H1 (cell line): ENCODE results near the gene RND3. TPM values are rescaled to one million over a fixed set of nuclear protein-coding genes. Genes with fewer than 3 reads are reported as not detected.

ENCODE experiments used
- CTCF ChIA-PET: fragments of 300-600 bp; sonication (Branson Sonifier 250); formaldehyde crosslinking; loops from one replicate; lab custom pipeline; 2021; ENCODE audit not compliant: partially characterized antibody; lab: Charles Lee
- POLR2A ChIA-PET: fragments of 300-600 bp; sonication (Branson Sonifier 250); formaldehyde crosslinking; loops from one replicate; lab custom pipeline; 2021; ENCODE audit warnings: inconsistent platforms; ENCODE audit not compliant: partially characterized antibody; lab: Charles Lee
- DNase-seq, 2 experiments: peaks; one replicate each; pipeline versions ENCODE4 v3.0.0 to v3.0.0-alpha.2; 2010 to 2022; ENCODE audit warnings: low spot score in 2 of 2, low read depth in 1 of 2, mixed read lengths in 1 of 2
- FAIRE-seq: peaks from 2 replicates; lab custom pipeline; 2011; peaks lifted over from hg19 to GRCh38; lab: Jason Lieb, UNC
- H2AFZ ChIP-seq: 2 replicates; pipeline ENCODE4 v1.8.1; 2012; ENCODE audit warnings: low read length, inconsistent platforms
- H2AK5ac ChIP-seq: 2 replicates; pipeline ENCODE4 v1.6.1; 2013; ENCODE audit warnings: low read depth, low read length
- H2BK120ac ChIP-seq: replicated peaks from 2 replicates; pipeline ENCODE3; 2013; ENCODE audit warnings: low read depth, low read length, inconsistent platforms
- H2BK12ac ChIP-seq: 2 replicates; pipeline ENCODE4 v1.6.1; 2013; ENCODE audit warnings: low read depth, low read length
- H2BK15ac ChIP-seq: 2 replicates; pipeline ENCODE4 v1.6.1; 2013; ENCODE audit warnings: low read length
- H2BK20ac ChIP-seq: 2 replicates; pipeline ENCODE4 v1.6.1; 2013; ENCODE audit warnings: low read length
- H2BK5ac ChIP-seq: 2 replicates; pipeline ENCODE4 v1.6.1; 2013; ENCODE audit warnings: low read depth, low read length
- H3K14ac ChIP-seq: 2 replicates; pipeline ENCODE4 v1.6.1; 2013; ENCODE audit warnings: inconsistent platforms; ENCODE audit not compliant: insufficient read length
- H3K18ac ChIP-seq: 2 replicates; pipeline ENCODE4 v1.6.1; 2013; ENCODE audit warnings: low read length; ENCODE audit errors: extremely low read depth
- H3K23ac ChIP-seq: 2 replicates; pipeline ENCODE4 v1.6.1; 2013; ENCODE audit warnings: inconsistent platforms; ENCODE audit not compliant: insufficient read length
- H3K23me2 ChIP-seq: 2 replicates; pipeline ENCODE4 v1.6.1; 2013; ENCODE audit warnings: low read depth, low read length
- H3K27ac ChIP-seq: 2 replicates; pipeline ENCODE4 v1.6.1; 2011; ENCODE audit warnings: low read depth, low read length, inconsistent platforms
- H3K27me3 ChIP-seq, 4 experiments: replicated peaks in 1 of 4; 1 replicate in 1 of 4; 2 replicates in 3 of 4; pipeline versions ENCODE4 v1.6.1 to v1.8.1; 2011 to 2013; ENCODE audit warnings: low read length in 3 of 4, mild to moderate bottlenecking in 3 of 4, inconsistent platforms in 2 of 4, mixed read lengths in 2 of 4, moderate library complexity in 1 of 4; ENCODE audit not compliant: control insufficient read depth in 3 of 4, insufficient read depth in 3 of 4; ENCODE audit errors: extremely low read depth in 1 of 4
- H3K36me3 ChIP-seq, 4 experiments: 2 replicates each; pipeline versions ENCODE4 v1.6.1 to v1.8.1; 2011 to 2013; ENCODE audit warnings: mild to moderate bottlenecking in 4 of 4, low read length in 3 of 4, moderate library complexity in 2 of 4, control low read depth in 1 of 4, inconsistent platforms in 1 of 4; ENCODE audit not compliant: insufficient read depth in 4 of 4, control insufficient read depth in 2 of 4
- H3K4ac ChIP-seq: replicated peaks from 2 replicates; pipeline ENCODE3; 2013; ENCODE audit warnings: low read length, low read depth, mixed read lengths, inconsistent platforms; ENCODE audit not compliant: insufficient read length
- H3K4me1 ChIP-seq, 4 experiments: replicated peaks in 1 of 4; 1 replicate in 1 of 4; 2 replicates in 3 of 4; pipeline versions ENCODE4 v1.6.1 to v1.8.1; 2011 to 2013; ENCODE audit warnings: low read length in 3 of 4, inconsistent platforms in 2 of 4, mixed read lengths in 1 of 4; ENCODE audit not compliant: insufficient read depth in 4 of 4, control insufficient read depth in 3 of 4
- H3K4me2 ChIP-seq, 2 experiments: 2 replicates each; pipeline versions ENCODE4 v1.6.1 to v1.8.1; 2011 to 2013; ENCODE audit warnings: low read depth in 2 of 2, low read length in 2 of 2, control low read depth in 1 of 2, inconsistent platforms in 1 of 2, mild to moderate bottlenecking in 1 of 2; ENCODE audit not compliant: insufficient read depth in 1 of 2
- H3K4me3 ChIP-seq, 4 experiments: fragments of 200-600, 300-600 bp in 1 of 4; sonication (generic), shearing (Covaris generic), sonication (Bioruptor Twin) in 1 of 4; 2 replicates each; pipeline versions ENCODE4 v1.5.1 to v1.8.1; 2011 to 2016; ENCODE audit warnings: low read length in 4 of 4, low read depth in 3 of 4, control low read depth in 2 of 4, inconsistent platforms in 2 of 4, mild to moderate bottlenecking in 2 of 4, mixed read lengths in 1 of 4, moderate library complexity in 1 of 4; ENCODE audit not compliant: insufficient read depth in 2 of 4; ENCODE audit errors: extremely low read depth in 1 of 4
- H3K56ac ChIP-seq: replicated peaks from 2 replicates; pipeline ENCODE3; 2013; ENCODE audit warnings: low read depth, mild to moderate bottlenecking, mixed read lengths, low read length, inconsistent platforms; ENCODE audit not compliant: insufficient read length
- H3K79me1 ChIP-seq: 2 replicates; pipeline ENCODE4 v1.6.1; 2013; ENCODE audit warnings: low read depth, low read length, control low read depth
- H3K79me2 ChIP-seq, 2 experiments: 2 replicates each; pipeline versions ENCODE4 v1.6.1 to v1.8.1; 2012 to 2013; ENCODE audit warnings: low read length in 2 of 2, mild to moderate bottlenecking in 2 of 2, inconsistent platforms in 1 of 2; ENCODE audit not compliant: insufficient read depth in 2 of 2, control insufficient read depth in 1 of 2
- H3K9ac ChIP-seq, 4 experiments: replicated peaks in 1 of 4; 1 replicate in 1 of 4; 2 replicates in 3 of 4; pipeline versions ENCODE4 v1.6.1 to v1.8.1; 2011 to 2013; ENCODE audit warnings: low read depth in 3 of 4, low read length in 3 of 4, control low read depth in 2 of 4, mild to moderate bottlenecking in 2 of 4, moderate library complexity in 2 of 4, inconsistent platforms in 1 of 4; ENCODE audit errors: extremely low read depth in 1 of 4
- H3K9me3 ChIP-seq, 2 experiments: 2 replicates each; pipeline versions ENCODE4 v1.6.1 to v1.8.1; 2012 to 2013; ENCODE audit warnings: mild to moderate bottlenecking in 2 of 2, moderate library complexity in 2 of 2, control low read depth in 1 of 2, inconsistent platforms in 1 of 2, low read depth in 1 of 2, low read length in 1 of 2, mixed read lengths in 1 of 2; ENCODE audit not compliant: insufficient read depth in 2 of 2
- H4K20me1 ChIP-seq, 2 experiments: replicated peaks in 1 of 2; 2 replicates each; pipeline versions ENCODE3 to v1.8.1; 2011 to 2013; ENCODE audit warnings: inconsistent platforms in 2 of 2, low read length in 2 of 2, mild to moderate bottlenecking in 1 of 2; ENCODE audit not compliant: insufficient read depth in 2 of 2, control insufficient read depth in 1 of 2
- H4K5ac ChIP-seq: 2 replicates; pipeline ENCODE4 v1.6.1; 2013; ENCODE audit warnings: low read length, low read depth, mixed read lengths, inconsistent platforms; ENCODE audit not compliant: insufficient read length
- H4K8ac ChIP-seq: 2 replicates; pipeline ENCODE4 v1.8.0; 2013; ENCODE audit warnings: mild to moderate bottlenecking, moderate library complexity, low read length, inconsistent platforms; ENCODE audit not compliant: insufficient read depth; ENCODE audit errors: extremely low read depth
- H4K91ac ChIP-seq: replicated peaks from 2 replicates; pipeline ENCODE3; 2013; ENCODE audit warnings: low read length, mixed read lengths, inconsistent platforms; ENCODE audit not compliant: insufficient read length
- ATF3 ChIP-seq: IDR thresholded peaks from 2 replicates; pipeline ENCODE4 v1.6.1; 2011; ENCODE audit warnings: low read depth, mild to moderate bottlenecking, low read length; ENCODE audit not compliant: insufficient read depth
- BACH1 ChIP-seq: IDR thresholded peaks from 2 replicates; pipeline ENCODE4 v1.6.1; 2012; ENCODE audit warnings: low read length, improper control_type of control experiment
- BCL11A ChIP-seq, 2 experiments: IDR thresholded peaks; one replicate each; pipeline ENCODE4 v1.6.1; 2011; ENCODE audit warnings: low read depth in 2 of 2, low read length in 2 of 2, mild to moderate bottlenecking in 2 of 2
- CEBPB ChIP-seq: IDR thresholded peaks from 2 replicates; pipeline ENCODE4 v1.6.1; 2012; ENCODE audit warnings: low read depth, low read length
- CHD1 ChIP-seq: IDR thresholded peaks from 2 replicates; pipeline ENCODE4 v1.6.1; 2012; ENCODE audit warnings: low read depth, low read length, improper control_type of control experiment
- FOSL1 ChIP-seq: IDR thresholded peaks from 2 replicates; pipeline ENCODE4 v1.6.1; 2011; ENCODE audit warnings: mild to moderate bottlenecking, low read depth, low read length, moderate library complexity; ENCODE audit not compliant: insufficient read depth
- KDM1A ChIP-seq: fragments of 200-600, 300-600 bp; sonication (generic); IDR thresholded peaks from 2 replicates; pipeline ENCODE4 v1.7.1; 2016; ENCODE audit warnings: mild to moderate bottlenecking, low read length, borderline replicate concordance
- KDM5A ChIP-seq: fragments of 200-600 bp; IDR thresholded peaks from 2 replicates; pipeline ENCODE4 v1.7.1; 2012; ENCODE audit warnings: mild to moderate bottlenecking, low read length, inconsistent platforms, mixed read lengths
- NANOG ChIP-seq: IDR thresholded peaks from 2 replicates; pipeline ENCODE4 v1.6.1; 2011; ENCODE audit warnings: low read length, low read depth, mild to moderate bottlenecking, inconsistent platforms; ENCODE audit not compliant: insufficient read depth, poor library complexity, severe bottlenecking
- POLR2AphosphoS5 ChIP-seq: IDR thresholded peaks from 2 replicates; pipeline ENCODE4 v1.6.1; 2011; ENCODE audit warnings: low read depth, low read length
- TEAD4 ChIP-seq: IDR thresholded peaks from 2 replicates; pipeline ENCODE4 v1.6.1; 2012; ENCODE audit warnings: low read depth, low read length, inconsistent platforms, mixed read lengths
- WGBS, 2 experiments: shearing (Covaris generic) in 1 of 2; methylation state at CpG; one replicate each; pipeline versions ENCODE4 v1.1.6 to v1.1.7; 2013 to 2015; ENCODE audit warnings: low lambda C conversion rate in 2 of 2, mixed read lengths in 2 of 2, inconsistent platforms in 1 of 2, low coverage in 1 of 2, missing lambda C conversion rate in 1 of 2; ENCODE audit not compliant: insufficient replicate concordance in 2 of 2, insufficient coverage in 1 of 2, insufficient read length in 1 of 2; ENCODE audit errors: extremely low coverage in 1 of 2, missing lambda C conversion rate in 1 of 2; 5-methylcytosine and 5-hydroxymethylcytosine counted together
- polyA plus RNA-seq, 7 experiments: library from polyadenylated mRNA; depleted of rRNA in 3 of 7; stranded (reverse) in 5 of 7; unstranded in 2 of 7; fragments of >200 nt in 5 of 7; fragments of 200-250 nt in 2 of 7; gene quantifications; 1 replicate in 5 of 7; 2 replicates in 1 of 7; 4 replicates in 1 of 7; pipeline versions ENCODE4 v1.2.1 to v1.2.3, GENCODE V29; 2011 to 2013; ENCODE audit warnings: missing spikeins in 2 of 7, mixed read lengths in 2 of 7
- total RNA-seq: library from RNA; stranded (reverse); fragmentation: NEBNext Ultra II Directional; extraction: Animal tissue kit (Norgen Biotek cat#: 25700); gene quantifications from 2 replicates; pipeline ENCODE4 v1.2.1, GENCODE V29; 2021
- TF ChIP-seq, protein P1 (sequence below): IDR thresholded peaks from 2 replicates; pipeline ENCODE4 v1.6.1; 2012; ENCODE audit warnings: inconsistent platforms

Gene RND3
- total and polyA plus RNA-seq, 2 of the 8 experiments (the other 6 are each of a cell fraction or from before 2014, with no cell fraction given), result 12.2 to 25.6 TPM

DNA sequence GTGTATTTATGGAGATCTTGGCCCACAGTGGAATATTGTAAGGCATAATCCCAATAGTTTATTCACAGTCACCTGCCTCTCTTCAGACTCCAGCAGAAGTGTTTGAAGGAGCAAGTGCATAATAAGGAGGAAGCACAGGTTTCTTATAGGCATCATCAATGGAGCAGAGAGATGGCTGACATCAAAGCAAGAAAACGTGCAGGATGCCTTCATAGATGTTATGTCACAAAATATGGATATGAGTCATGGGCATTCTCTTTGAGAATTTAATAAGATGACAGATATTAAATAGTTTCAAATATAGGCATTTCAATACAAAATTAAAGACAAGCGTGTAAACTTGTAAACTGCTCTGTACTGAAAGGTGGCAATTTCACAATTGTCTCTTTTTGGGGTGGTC lies 4.0 kb upstream of the RND3 start:
- peaks cover under 1% of the 10 kb centered on the region; the same call in 1 of the 2 replicates for H3K23me2 ChIP-seq
- peaks cover 0 to 2% (median 0%) of the 10 kb centered on the region in 4 experiments; a peak in 1 of 7 replicates for H3K27me3 ChIP-seq
- H4K5ac ChIP-seq, result no peak overlapping the region
- no peak for DNase-seq
- H3K18ac ChIP-seq, result no peak overlapping the region
- H3K56ac ChIP-seq, result no peak overlapping the region
- H2BK15ac ChIP-seq, result no peak overlapping the region
- H3K79me2 ChIP-seq, result peaks cover 0 to 10% of the 10 kb centered on the region in 2 experiments; a peak in 2 of 4 replicates
- H2BK120ac ChIP-seq, result no peak overlapping the region
- no peak overlapping the region for H3K4me3 ChIP-seq
- no peak overlapping the region for H2BK5ac ChIP-seq
- CTCF ChIA-PET, result interaction anchor here (0.6 kb wide), 1 partner anchor 679 kb away, joined by 5 read pairs; no protein-coding TSS in a partner anchor
- no peak overlapping the region for H2AFZ ChIP-seq
- H2BK20ac ChIP-seq, result no peak overlapping the region
- POLR2A ChIA-PET, result no interaction called here
- no peak overlapping the region for H3K23ac ChIP-seq
- no peaks in the 10 kb centered on the region for H3K9me3 ChIP-seq
- no peak overlapping the region for H3K4me2 ChIP-seq
- no peak overlapping the region for H3K9ac ChIP-seq
- no peak overlapping the region for H2AK5ac ChIP-seq
- no peak overlapping the region for H2BK12ac ChIP-seq
- FAIRE-seq, result no peak
- H3K27ac ChIP-seq, result no peak overlapping the region
- H3K79me1 ChIP-seq, result no peaks in the 10 kb centered on the region
- no peak overlapping the region for H3K14ac ChIP-seq
- H3K4me1 ChIP-seq, result no peaks in the 10 kb centered on the region
- H4K8ac ChIP-seq, result no peak overlapping the region
- no peaks in the 10 kb centered on the region for H4K20me1 ChIP-seq
- WGBS, 2 experiments, result 86% methylated on average over 2 of the region's 2 CpGs; no CpG with 5 or more reads in 1 of the 2 experiments
- no peak overlapping the region for H4K91ac ChIP-seq
- H3K4ac ChIP-seq, result no peak overlapping the region
- H3K36me3 ChIP-seq, result no peaks in the 10 kb centered on the region
- no peak for TF ChIP-seq POLR2AphosphoS5
- TF ChIP-seq BCL11A (IDR thresholded peaks at IDR 0.05; ENCODE audit: low read depth in 2 of 2, low read length in 2 of 2), result no peak
- no peak for TF ChIP-seq CEBPB
- TF ChIP-seq, protein P1, sequence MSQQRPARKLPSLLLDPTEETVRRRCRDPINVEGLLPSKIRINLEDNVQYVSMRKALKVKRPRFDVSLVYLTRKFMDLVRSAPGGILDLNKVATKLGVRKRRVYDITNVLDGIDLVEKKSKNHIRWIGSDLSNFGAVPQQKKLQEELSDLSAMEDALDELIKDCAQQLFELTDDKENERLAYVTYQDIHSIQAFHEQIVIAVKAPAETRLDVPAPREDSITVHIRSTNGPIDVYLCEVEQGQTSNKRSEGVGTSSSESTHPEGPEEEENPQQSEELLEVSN, result no peak
- no peak for TF ChIP-seq KDM1A
- no peak for TF ChIP-seq KDM5A
- no peak for TF ChIP-seq ATF3
- TF ChIP-seq BACH1, result no peak
- no peak for TF ChIP-seq TEAD4
- TF ChIP-seq CHD1, result no peak
- no peak for TF ChIP-seq FOSL1
- no peak for TF ChIP-seq NANOG
